GM18502 (cell line): ENCODE measurements around the gene CXCL11.
"Not testable (repeated sequence)": the region's sequence is repeated elsewhere in the genome, so short reads cannot be mapped to it uniquely, and the experiment has no call there.

Experiments
- ATAC-seq: cut with Tn5 transposase; IDR thresholded peaks from one replicate; pipeline ENCODE4 v1.9.1; 2021; ENCODE audit warnings: mild to moderate bottlenecking; ENCODE audit not compliant: unreplicated experiment, poor library complexity

Gene CXCL11

GRCh38 chr4:76003620-76004019, 32.2 kb downstream of the CXCL11 start:
- no peak for ATAC-seq

- no peak for ATAC-seq
Measured at GRCh38 chr4:76003035-76003434, 32.8 kb downstream of the CXCL11 start.

GRCh38 chr4:76002176-76002575, 33.7 kb downstream of the CXCL11 start:
- ATAC-seq: no peak

- no peak for ATAC-seq
Measured at GRCh38 chr4:76001700-76002099, 34.2 kb downstream of the CXCL11 start.

GRCh38 chr4:76000279-76000678, 35.6 kb downstream of the CXCL11 start:
- no peak for ATAC-seq

GRCh38 chr4:75998525-75999147, 37.2 kb downstream of the CXCL11 start:
- ATAC-seq: not testable (repeated sequence)

GRCh38 chr4:75997946-75998345, 37.9 kb downstream of the CXCL11 start:
- ATAC-seq: no peak

GRCh38 chr4:75997081-75997480, 38.8 kb downstream of the CXCL11 start:
- ATAC-seq: no peak

- ATAC-seq: no peak
Measured at GRCh38 chr4:75995727-75996126, 40.1 kb downstream of the CXCL11 start.

GRCh38 chr4:75992462-75992861, 43.4 kb downstream of the CXCL11 start:
- ATAC-seq: no peak

- no peak for ATAC-seq
Measured at GRCh38 chr4:75989846-75990528, 45.9 kb downstream of the CXCL11 start.

- ATAC-seq: no peak
Measured at GRCh38 chr4:75985116-75985515, 50.8 kb downstream of the CXCL11 start.
